ENCODE results near the gene RTKN. TPM values are rescaled to one million over a fixed set of nuclear protein-coding genes. Genes with fewer than 3 reads are reported as not detected.

Gene RTKN
- total and polyA plus RNA-seq, 9 of the 15 experiments (the other 6 are each of a cell fraction or from before 2014, with no cell fraction given): 0.14 to 6.9 (median 3.6) TPM

GRCh38 chr2:74481961-74482800, 40.4 kb upstream of the RTKN start (continued):
- no peak for TF ChIP-seq MLLT1 (IDR thresholded peaks at IDR 0.05)
- 0 out of 2 replicates have a peak, but pooled peaks have one; percentile 19 for TF ChIP-seq KDM2B (CRISPR knock-in tag; IDR thresholded peaks at IDR 0.05)
- TF ChIP-seq HCFC1 (IDR thresholded peaks at IDR 0.05; ENCODE audit: low read depth, low read length): no peak
- TF ChIP-seq MCM3 (IDR thresholded peaks at IDR 0.05): no peak
- no peak; the same call in none of the 2 replicates for TF ChIP-seq CXXC5 (CRISPR knock-in tag; IDR thresholded peaks at IDR 0.05)
- no peak for TF ChIP-seq BCOR (IDR thresholded peaks at IDR 0.05)
- TF ChIP-seq RFX7 (CRISPR knock-in tag; IDR thresholded peaks at IDR 0.05): no peak
- TF ChIP-seq STAT6 (CRISPR knock-in tag; IDR thresholded peaks at IDR 0.05): no peak
- no peak for TF ChIP-seq ZNF764 (CRISPR knock-in tag; IDR thresholded peaks at IDR 0.05; ENCODE audit: low read depth)
- peak in 2 of 3 experiments; percentile 7 to 30; a peak in 1 of 6 replicates for TF ChIP-seq CTCF (IDR thresholded peaks at IDR 0.05 in 2 of 3, conservative IDR thresholded peaks at IDR 0.05 in 1 of 3; ENCODE audit: insufficient read depth in 2 of 3, low read depth in 1 of 3, low read length in 3 of 3)
- TF ChIP-seq THAP7 (CRISPR knock-in tag; IDR thresholded peaks at IDR 0.05): no peak
- no peak for TF ChIP-seq ZBTB12 (CRISPR knock-in tag; IDR thresholded peaks at IDR 0.05)
- no peak for TF ChIP-seq NCOA4 (IDR thresholded peaks at IDR 0.05; ENCODE audit: partially characterized antibody)
- TF ChIP-seq RFX5 (IDR thresholded peaks at IDR 0.05; ENCODE audit: low read depth, low read length): no peak
- TF ChIP-seq NR2F6 (CRISPR knock-in tag; IDR thresholded peaks at IDR 0.05): no peak
- TF ChIP-seq HMGXB4 (CRISPR knock-in tag; IDR thresholded peaks at IDR 0.05): no peak

Measured in K562 (cell line).